Stimulated activated CD4-positive, alpha-beta T cell treated with anti-CD3 and anti-CD28 coated beads, Interleukin-4, amount 100 ng/mL, for 4 hours (primary cell): Measurements from ENCODE around the gene ENO2.
"Not testable (repeated sequence)": the region's sequence is repeated elsewhere in the genome, so short reads cannot be mapped to it uniquely, and the experiment has no call there.

Source experiments
- DNase-seq, 2 experiments: peaks; one replicate each; pipeline ENCODE4 v3.0.0-alpha.2; 2020

Gene ENO2

GRCh38 chr12:6914246-6914946 is at the start of gene ENO2:
Gene ENO2, plus strand, starts transcription at chr12:6914580. Its CDS starts 1,253 bp downstream, at chr12:6915833.
- peak; percentile 82 to 89 for DNase-seq

GRCh38 chr12:6865307-6865706 is 49.1 kb upstream of the ENO2 start:
- not testable (repeated sequence) for DNase-seq

- no peak for DNase-seq
Measured at GRCh38 chr12:6866163-6866919, 48.0 kb upstream of the ENO2 start.

GRCh38 chr12:6866920-6867412 is 47.4 kb upstream of the ENO2 start:
- DNase-seq = no peak

- DNase-seq = peak; percentile 74 to 84
Measured at GRCh38 chr12:6867413-6868210, 46.8 kb upstream of the ENO2 start, which contains the start of gene TPI1. Gene TPI1, plus strand, starts transcription at chr12:6867531. Its CDS starts 36 bp downstream, at chr12:6867567.

- no peak for DNase-seq
Measured at GRCh38 chr12:6868211-6869048, 46.0 kb upstream of the ENO2 start.

GRCh38 chr12:6869049-6870021 is 45.0 kb upstream of the ENO2 start:
- peak; percentile 73 to 79 for DNase-seq

- DNase-seq = not testable (repeated sequence)
Measured at GRCh38 chr12:6870304-6870703, 44.1 kb upstream of the ENO2 start.

- DNase-seq = peak in 1 of 2 experiments; percentile 11
Measured at GRCh38 chr12:6871052-6871957, 43.1 kb upstream of the ENO2 start.

GRCh38 chr12:6872073-6873048 is 42.0 kb upstream of the ENO2 start:
- DNase-seq = peak; percentile 77 to 86

- DNase-seq = peak; percentile 99 to 100
Measured at GRCh38 chr12:6873094-6874014, 41.0 kb upstream of the ENO2 start, which contains the start of gene SPSB2. Gene SPSB2, minus strand, starts transcription at chr12:6873303. Its CDS starts 402 bp downstream, at chr12:6872901.

- DNase-seq = not testable (repeated sequence)
Measured at GRCh38 chr12:6874015-6874368, 40.4 kb upstream of the ENO2 start.

- DNase-seq = not testable (repeated sequence)
Measured at GRCh38 chr12:6879824-6880223, 34.6 kb upstream of the ENO2 start.

GRCh38 chr12:6883252-6883651 is 31.1 kb upstream of the ENO2 start:
- no peak for DNase-seq

GRCh38 chr12:6883683-6884082 is 30.7 kb upstream of the ENO2 start:
- DNase-seq = no peak

GRCh38 chr12:6884539-6884938 is 29.8 kb upstream of the ENO2 start:
- no peak for DNase-seq
